HL-60/S4 (cell line): Measurements from ENCODE around the gene CYP2C9.

Source experiments
- in situ Hi-C: fragments of 300-500 bp; cut with MboI; formaldehyde crosslinking; loops from 2 replicates; pipeline ENCODE4 v1.14.3; 2022; ENCODE audit warnings: low sequenced_read_pairs

Gene CYP2C9

GRCh38 chr10:95035332-95036295 is 97.2 kb downstream of the CYP2C9 start:
- in situ Hi-C loops, result no loop called here

GRCh38 chr10:95039281-95039680 is 100.8 kb downstream of the CYP2C9 start:
- in situ Hi-C loops, result no loop called here
